ENCODE results near the gene PCIF1. TPM values are rescaled to one million over a fixed set of nuclear protein-coding genes. Genes with fewer than 3 reads are reported as not detected.

PCIF1 gene
- total and polyA plus RNA-seq, 12 donors, result 12.6 to 47.1 (median 36.7) TPM

DNA sequence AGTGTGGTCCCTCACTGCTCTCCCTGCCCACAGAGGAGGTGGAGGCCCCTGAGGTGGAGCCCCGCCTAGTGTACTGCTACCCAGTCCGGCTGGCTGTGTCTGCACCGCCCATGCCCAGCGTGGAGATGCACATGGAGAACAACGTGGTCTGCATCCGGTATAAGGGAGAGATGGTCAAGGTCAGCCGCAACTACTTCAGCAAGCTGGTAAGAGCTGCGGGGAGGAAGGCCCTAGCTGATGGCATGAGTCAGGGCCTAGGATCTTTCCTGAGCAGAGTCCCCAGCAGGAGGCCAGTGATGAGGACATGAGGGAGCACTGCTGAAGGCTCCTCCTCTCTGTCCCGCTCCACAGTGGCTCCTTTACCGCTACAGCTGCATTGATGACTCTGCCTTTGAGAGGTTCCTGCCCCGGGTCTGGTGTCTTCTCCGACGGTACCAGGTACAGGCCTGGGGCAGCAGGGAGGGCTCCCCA, 11.2 kb downstream of the PCIF1 start:
- peak in 1 of 2 donors; percentile 62 for TF ChIP-seq POLR2A (IDR thresholded peaks at IDR 0.05)
- TF ChIP-seq, protein P1, sequence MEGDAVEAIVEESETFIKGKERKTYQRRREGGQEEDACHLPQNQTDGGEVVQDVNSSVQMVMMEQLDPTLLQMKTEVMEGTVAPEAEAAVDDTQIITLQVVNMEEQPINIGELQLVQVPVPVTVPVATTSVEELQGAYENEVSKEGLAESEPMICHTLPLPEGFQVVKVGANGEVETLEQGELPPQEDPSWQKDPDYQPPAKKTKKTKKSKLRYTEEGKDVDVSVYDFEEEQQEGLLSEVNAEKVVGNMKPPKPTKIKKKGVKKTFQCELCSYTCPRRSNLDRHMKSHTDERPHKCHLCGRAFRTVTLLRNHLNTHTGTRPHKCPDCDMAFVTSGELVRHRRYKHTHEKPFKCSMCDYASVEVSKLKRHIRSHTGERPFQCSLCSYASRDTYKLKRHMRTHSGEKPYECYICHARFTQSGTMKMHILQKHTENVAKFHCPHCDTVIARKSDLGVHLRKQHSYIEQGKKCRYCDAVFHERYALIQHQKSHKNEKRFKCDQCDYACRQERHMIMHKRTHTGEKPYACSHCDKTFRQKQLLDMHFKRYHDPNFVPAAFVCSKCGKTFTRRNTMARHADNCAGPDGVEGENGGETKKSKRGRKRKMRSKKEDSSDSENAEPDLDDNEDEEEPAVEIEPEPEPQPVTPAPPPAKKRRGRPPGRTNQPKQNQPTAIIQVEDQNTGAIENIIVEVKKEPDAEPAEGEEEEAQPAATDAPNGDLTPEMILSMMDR (IDR thresholded peaks at IDR 0.05), result peak in 1 of 6 experiments; percentile 32
- no peak overlapping the region for H3K4me3 ChIP-seq
- peaks cover 0 to 96% of the 10 kb centered on the region in 2 donors for H3K36me3 ChIP-seq (replicated peaks in 1 of 2)
- no peaks in the 10 kb centered on the region for H3K9me3 ChIP-seq (replicated peaks in 1 of 3)
- 33 to 51% (median 44%) methylated on average over 3 to 13 of the region's 13 CpGs for WGBS, 4 donors
- H3K27ac ChIP-seq, result peak overlapping the region; percentile 35 to 96 (median 90)
- no peaks in the 10 kb centered on the region for H3K27me3 ChIP-seq
- H3K4me1 ChIP-seq (replicated peaks in 1 of 2), result peaks cover 25% of the 10 kb centered on the region in 2 donors
- peak; percentile 62 to 95 (median 93) for DNase-seq
- intact Hi-C loops (cut with DNase I), result no loop called here

DNA sequence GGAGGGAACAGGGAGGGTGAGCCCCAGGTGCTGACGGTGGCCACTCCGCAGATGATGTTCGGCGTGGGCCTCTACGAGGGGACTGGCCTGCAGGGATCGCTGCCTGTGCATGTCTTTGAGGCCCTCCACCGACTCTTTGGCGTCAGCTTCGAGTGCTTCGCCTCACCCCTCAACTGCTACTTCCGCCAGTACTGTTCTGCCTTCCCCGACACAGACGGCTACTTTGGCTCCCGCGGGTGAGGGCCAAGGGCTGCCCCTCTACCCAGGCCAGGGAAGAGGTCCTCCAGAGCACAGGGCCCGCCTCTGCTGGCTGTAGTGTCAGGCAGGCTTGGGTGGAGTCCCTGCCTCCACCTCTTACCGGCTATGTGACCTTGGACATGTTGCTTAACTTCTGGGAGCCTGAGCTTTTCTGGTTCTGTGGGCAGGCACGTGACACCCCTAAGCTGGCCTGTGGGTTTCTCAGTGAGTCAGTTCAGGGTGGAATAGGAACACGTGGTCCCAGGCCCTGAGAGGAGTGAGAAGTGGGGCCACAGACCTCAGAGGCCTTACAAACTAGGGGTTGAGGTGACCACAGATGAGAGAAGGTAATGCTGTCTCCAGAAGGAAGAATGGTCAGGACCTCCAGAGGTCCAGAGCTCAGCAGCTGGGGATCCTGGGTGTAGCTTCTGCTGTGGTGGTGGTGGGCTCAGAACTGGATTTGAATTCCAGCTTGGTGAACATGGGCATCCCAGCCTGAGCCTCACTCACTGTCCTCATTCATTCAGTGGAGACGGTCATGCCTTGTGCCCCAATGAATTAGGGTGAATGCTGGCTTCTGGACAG, 11.9 kb downstream of the PCIF1 start:
- no peaks in the 10 kb centered on the region for H3K9me3 ChIP-seq (replicated peaks in 1 of 3)
- 53 to 67% (median 57%) methylated on average over 3 to 20 of the region's 20 CpGs for WGBS, 4 donors
- DNase-seq, result peak; percentile 84 to 97 (median 93)
- H3K27ac ChIP-seq, result peak overlapping the region; percentile 35 to 96 (median 90)
- intact Hi-C loops (cut with DNase I), result no loop called here
- no peaks in the 10 kb centered on the region for H3K27me3 ChIP-seq
- peaks cover 0 to 96% of the 10 kb centered on the region in 2 donors for H3K36me3 ChIP-seq (replicated peaks in 1 of 2)
- no peak overlapping the region for H3K4me3 ChIP-seq
- TF ChIP-seq, protein P1 (IDR thresholded peaks at IDR 0.05), result no peak
- TF ChIP-seq POLR2A (IDR thresholded peaks at IDR 0.05), result peak; percentile 10 to 71
- H3K4me1 ChIP-seq (replicated peaks in 1 of 2), result peaks cover 25% of the 10 kb centered on the region in 2 donors

DNA sequence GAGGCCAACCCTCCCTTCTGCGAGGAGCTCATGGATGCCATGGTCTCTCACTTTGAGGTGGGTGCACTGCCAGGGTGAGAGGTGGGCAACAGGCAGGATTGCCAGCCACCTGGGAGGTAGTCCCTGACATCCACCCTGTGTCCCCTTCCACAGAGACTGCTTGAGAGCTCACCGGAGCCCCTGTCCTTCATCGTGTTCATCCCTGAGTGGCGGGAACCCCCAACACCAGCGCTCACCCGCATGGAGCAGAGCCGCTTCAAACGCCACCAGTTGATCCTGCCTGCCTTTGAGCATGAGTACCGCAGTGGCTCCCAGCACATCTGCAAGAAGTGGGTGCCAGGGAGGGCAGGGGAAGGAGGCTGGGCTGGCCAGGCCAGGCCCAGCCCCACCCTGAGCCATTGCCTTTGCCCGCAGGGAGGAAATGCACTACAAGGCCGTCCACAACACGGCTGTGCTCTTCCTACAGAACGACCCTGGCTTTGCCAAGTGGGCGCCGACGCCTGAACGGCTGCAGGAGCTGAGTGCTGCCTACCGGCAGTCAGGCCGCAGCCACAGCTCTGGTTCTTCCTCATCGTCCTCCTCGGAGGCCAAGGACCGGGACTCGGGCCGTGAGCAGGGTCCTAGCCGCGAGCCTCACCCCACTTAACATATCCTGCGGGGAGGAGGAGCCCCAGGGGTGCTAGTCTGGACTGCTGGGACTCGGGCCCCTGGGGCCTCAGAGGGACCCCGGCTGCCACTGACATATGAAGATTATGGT, 12.8 kb downstream of the PCIF1 start:
- peaks cover 0 to 98% of the 10 kb centered on the region in 2 donors for H3K36me3 ChIP-seq (replicated peaks in 1 of 2)

More for the DNA sequence above, 12.8 kb downstream of the PCIF1 start:
- Histone ChIP-seq H3K4me1 (replicated peaks in 1 of 2) (peaks cover 25% of the 10 kb centered on the region in 2 donors), H3K27ac (peak overlapping the region; percentile 35 to 96 (median 90)), H3K9me3 (replicated peaks in 1 of 3) (no peaks in the 10 kb centered on the region), H3K4me3 (no peak overlapping the region), H3K27me3 (no peaks in the 10 kb centered on the region)
- TF ChIP-seq, protein P1 (IDR thresholded peaks at IDR 0.05), result no peak
- TF ChIP-seq POLR2A (IDR thresholded peaks at IDR 0.05), result peak in 1 of 2 donors; percentile 6
- 54 to 61% (median 59%) methylated on average over 20 to 29 of the region's 29 CpGs for WGBS, 4 donors
- DNase-seq, result peak in 5 of 7 donors; percentile 52 to 71 (median 69)
- intact Hi-C loops (cut with DNase I), result no loop called here
